MV-4-11 (cell line): ENCODE measurements around the gene MINDY4.
A peak's percentile ranks its signal among the peaks of the same experiment; 100 is the strongest.
"Not testable (repeated sequence)": the region's sequence is repeated elsewhere in the genome, so short reads cannot be mapped to it uniquely, and the experiment has no call there.

Experiments used
- DNase-seq: peaks from one replicate; lab custom pipeline; 2025; lab: John Stamatoyannopoulos, UW

Gene MINDY4

GRCh38 chr7:30804078-30804661 is 33.0 kb downstream of the MINDY4 start:
- no peak for DNase-seq

- no peak for DNase-seq
Measured at GRCh38 chr7:30805081-30805691, 34.0 kb downstream of the MINDY4 start.

GRCh38 chr7:30805931-30806330 is 34.7 kb downstream of the MINDY4 start:
- DNase-seq, result no peak

GRCh38 chr7:30807477-30807876 is 36.3 kb downstream of the MINDY4 start:
- DNase-seq, result peak; percentile 37

GRCh38 chr7:30807941-30808340 is 36.7 kb downstream of the MINDY4 start:
- DNase-seq, result not testable (repeated sequence)

- no peak for DNase-seq
Measured at GRCh38 chr7:30810986-30811385, 39.8 kb downstream of the MINDY4 start.

- no peak for DNase-seq
Measured at GRCh38 chr7:30812676-30813075, 41.5 kb downstream of the MINDY4 start.

GRCh38 chr7:30813466-30813865 is 42.2 kb downstream of the MINDY4 start:
- no peak for DNase-seq

GRCh38 chr7:30814700-30815387 is 43.6 kb downstream of the MINDY4 start:
- DNase-seq, result no peak

- DNase-seq, result no peak
Measured at GRCh38 chr7:30815388-30815854, 44.2 kb downstream of the MINDY4 start.

GRCh38 chr7:30815951-30816644 is 44.9 kb downstream of the MINDY4 start:
- no peak for DNase-seq

GRCh38 chr7:30816645-30817370 is 45.6 kb downstream of the MINDY4 start:
- no peak for DNase-seq

- no peak for DNase-seq
Measured at GRCh38 chr7:30817371-30817767, 46.2 kb downstream of the MINDY4 start.

- no peak for DNase-seq
Measured at GRCh38 chr7:30824821-30825720, 53.9 kb downstream of the MINDY4 start.

- no peak for DNase-seq
Measured at GRCh38 chr7:30826181-30826580, 55.0 kb downstream of the MINDY4 start.

- DNase-seq, result no peak
Measured at GRCh38 chr7:30828591-30828990, 57.4 kb downstream of the MINDY4 start.

GRCh38 chr7:30829471-30829870 is 58.3 kb downstream of the MINDY4 start:
- DNase-seq, result no peak

- no peak for DNase-seq
Measured at GRCh38 chr7:30831227-30831626, 60.0 kb downstream of the MINDY4 start.

- no peak for DNase-seq
Measured at GRCh38 chr7:30831936-30832335, 60.7 kb downstream of the MINDY4 start.

- DNase-seq, result not testable (repeated sequence)
Measured at GRCh38 chr7:30834017-30834674, 62.9 kb downstream of the MINDY4 start.
